ENCODE results near the gene GLP2R.
A peak's percentile ranks its signal among the peaks of the same experiment; 100 is the strongest.
"Not testable (repeated sequence)": the region's sequence is repeated elsewhere in the genome, so short reads cannot be mapped to it uniquely, and the experiment has no call there.

Gene GLP2R

GRCh38 chr17:9899280-9900043 is 73.7 kb downstream of the GLP2R start:
- no peak for DNase-seq (ENCODE audit: low read depth)

- DNase-seq (ENCODE audit: low read depth), result no peak
Observed at GRCh38 chr17:9900044-9900594, 74.4 kb downstream of the GLP2R start.

DNA sequence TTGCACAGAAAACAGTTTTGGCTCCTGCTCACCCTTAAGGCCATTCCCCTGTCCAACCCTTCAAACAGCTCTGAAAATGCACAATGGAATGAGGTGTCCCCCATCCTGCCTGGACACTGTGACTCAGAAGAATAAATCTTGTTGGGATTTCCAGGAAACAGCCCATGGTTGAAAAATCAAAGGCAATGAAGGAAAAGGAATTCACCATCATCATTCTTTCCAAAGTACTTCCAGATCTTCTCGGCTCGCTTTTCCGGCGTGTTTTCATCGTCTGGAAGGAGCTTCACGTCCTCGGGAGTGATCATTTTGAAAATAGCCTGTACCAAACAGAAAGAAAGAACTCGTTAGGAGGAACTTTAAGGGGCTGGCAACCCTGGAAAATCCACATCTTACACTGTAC is 75.1 kb downstream of the GLP2R start:
- DNase-seq (ENCODE audit: low read depth), result no peak

- no peak for DNase-seq (ENCODE audit: low read depth)
Observed at GRCh38 chr17:9902120-9902519, 76.4 kb downstream of the GLP2R start.

DNA sequence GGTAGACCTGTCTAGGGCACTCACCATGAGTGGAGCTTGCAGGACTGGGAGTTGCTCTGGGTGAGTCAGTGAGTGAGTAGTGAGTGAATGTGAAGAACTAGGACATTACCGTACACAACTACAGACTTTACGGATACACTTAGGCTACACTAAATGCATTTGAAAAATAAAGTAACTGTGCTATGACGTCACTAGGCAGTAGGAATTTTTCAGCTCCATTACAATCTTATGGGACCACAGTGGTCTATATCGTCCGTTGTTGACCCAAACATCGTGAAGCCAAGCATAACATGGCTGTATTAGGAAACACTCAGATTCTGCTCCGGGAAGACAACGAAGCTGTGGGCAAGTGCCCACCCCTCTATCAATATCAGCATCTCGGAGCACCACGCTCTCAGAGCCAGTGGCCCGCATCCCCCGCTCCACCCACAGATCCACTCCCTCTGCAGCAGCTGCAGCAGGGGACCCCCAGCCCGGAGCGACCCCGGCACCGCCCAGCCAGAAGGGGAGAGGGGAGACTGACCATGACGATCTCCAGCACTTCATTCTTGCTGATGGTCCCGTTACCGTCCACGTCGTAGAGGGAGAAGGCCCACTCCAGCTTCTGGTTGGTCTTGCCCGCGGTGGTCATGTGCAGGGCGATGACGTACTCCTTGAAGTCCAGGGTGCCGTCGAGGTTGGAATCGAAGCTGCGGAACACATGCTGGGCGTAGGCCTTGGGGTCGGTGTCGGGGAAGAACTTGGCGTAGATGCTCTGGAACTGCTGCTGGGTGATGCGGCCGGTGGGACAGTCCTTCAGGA is 78.8 kb downstream of the GLP2R start:
- no peak for DNase-seq (ENCODE audit: low read depth)

DNA sequence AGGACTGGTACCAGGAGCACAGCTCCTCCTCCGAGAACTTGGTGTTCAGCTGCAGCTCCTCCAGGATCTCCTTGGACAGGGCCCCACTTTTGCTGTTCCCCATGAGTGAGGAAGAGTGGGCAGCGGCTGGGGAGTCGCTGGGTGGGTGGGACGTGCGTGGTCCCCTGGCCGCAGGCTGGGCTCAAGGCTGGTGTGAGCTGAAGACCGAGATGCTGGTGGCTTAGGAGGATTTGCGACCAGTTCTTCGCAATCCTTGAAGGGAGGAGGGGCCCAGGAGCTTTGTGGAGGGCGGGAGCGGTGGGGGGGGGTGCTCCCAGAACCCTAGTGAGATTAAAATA is 79.3 kb downstream of the GLP2R start, which contains the start of gene RCVRN:
Gene RCVRN (minus strand): TSS at position 194 of the 338 bp plus-strand sequence. CDS start 91 bp downstream, at position 103.
- no peak for DNase-seq (ENCODE audit: low read depth)

DNA sequence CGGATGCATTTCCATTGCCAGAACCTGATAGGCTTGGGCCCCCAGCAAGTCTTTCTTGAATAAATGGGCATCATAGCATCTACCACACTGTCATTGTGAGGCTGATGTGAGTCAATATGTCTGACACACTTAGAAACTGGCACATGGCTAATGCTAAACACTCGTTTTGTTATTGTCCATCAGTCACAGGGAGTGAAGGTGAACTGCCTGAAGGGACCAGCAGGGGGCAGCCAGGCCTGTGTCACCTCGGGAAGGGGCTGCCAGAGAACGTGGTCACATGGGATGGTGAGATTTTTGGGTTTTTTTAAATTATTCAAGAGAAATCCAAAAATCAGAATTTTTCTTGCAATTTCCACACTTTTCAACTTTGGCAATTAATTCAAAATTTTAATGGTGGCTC is 80.2 kb downstream of the GLP2R start:
- peak; percentile 33 for DNase-seq (ENCODE audit: low read depth)

GRCh38 chr17:9906616-9907015 is 80.9 kb downstream of the GLP2R start:
- DNase-seq (ENCODE audit: low read depth), result no peak

DNA sequence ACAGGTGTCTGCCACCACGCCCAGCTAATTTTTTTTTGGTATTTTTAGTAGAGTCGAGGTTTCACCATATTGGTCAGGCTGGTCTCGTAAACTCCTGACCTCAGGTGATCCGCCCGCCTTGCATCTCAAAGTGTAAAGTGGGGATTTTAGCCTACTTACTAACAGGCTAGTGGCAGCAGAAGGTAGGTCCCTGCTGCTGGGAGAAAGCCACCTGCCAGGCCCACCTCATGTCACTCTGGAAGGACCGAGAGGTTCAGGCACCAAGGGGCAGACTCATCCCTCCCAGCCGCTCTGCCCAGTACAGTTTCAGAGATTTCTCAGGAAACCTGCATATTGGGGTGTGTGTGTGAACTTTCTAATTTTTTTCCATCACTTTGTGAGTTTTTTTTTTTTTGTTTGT is 81.4 kb downstream of the GLP2R start:
- DNase-seq (ENCODE audit: low read depth), result no peak

GRCh38 chr17:9907883-9908648 is 82.3 kb downstream of the GLP2R start:
- no peak for DNase-seq (ENCODE audit: low read depth)

DNA sequence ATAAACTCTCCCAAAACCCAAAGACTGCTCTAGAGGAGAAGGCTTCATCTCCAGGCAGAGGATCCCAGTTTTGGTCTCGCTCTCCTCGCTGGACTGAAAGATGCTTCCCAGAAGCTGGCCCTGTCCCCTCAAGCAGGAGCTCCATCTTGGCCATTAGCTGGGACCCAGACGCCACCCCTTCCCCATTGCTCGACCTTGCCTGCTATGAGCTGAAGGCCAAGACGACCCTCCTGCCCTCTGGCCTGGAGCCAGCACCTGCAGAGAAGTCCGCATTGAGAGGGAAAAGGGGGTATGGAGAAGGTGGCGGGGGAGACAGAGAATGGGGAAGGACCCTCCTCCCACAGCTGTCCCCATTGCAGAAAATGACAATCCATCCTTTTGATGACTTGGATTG is 82.9 kb downstream of the GLP2R start:
- no peak for DNase-seq (ENCODE audit: low read depth)

DNA sequence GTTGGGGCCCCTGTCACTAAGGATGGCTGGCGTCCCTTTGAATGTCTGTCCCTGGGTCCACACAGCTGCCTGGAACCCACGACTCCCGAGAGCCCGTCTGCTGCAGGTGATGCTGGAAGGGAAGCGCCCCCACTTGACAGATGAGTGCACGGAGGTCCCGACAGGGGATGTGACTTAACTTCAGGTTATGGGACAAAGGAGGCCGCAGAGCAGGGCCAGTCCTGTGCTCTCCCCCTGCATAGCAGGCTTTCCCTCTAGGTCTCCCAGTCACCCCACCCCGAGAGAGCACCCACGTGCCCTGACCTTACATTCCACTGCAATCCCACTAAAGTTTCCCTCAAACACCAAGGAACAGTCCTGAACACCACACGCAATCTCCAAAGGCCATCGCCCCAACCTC is 85.4 kb downstream of the GLP2R start:
- DNase-seq (ENCODE audit: low read depth), result no peak

GRCh38 chr17:9912121-9913099 is 86.7 kb downstream of the GLP2R start:
- no peak for DNase-seq (ENCODE audit: low read depth)

GRCh38 chr17:9913476-9913875 is 87.8 kb downstream of the GLP2R start:
- DNase-seq (ENCODE audit: low read depth), result no peak

GRCh38 chr17:9916108-9916507 is 90.4 kb downstream of the GLP2R start:
- DNase-seq (ENCODE audit: low read depth), result no peak

GRCh38 chr17:9917131-9917530 is 91.4 kb downstream of the GLP2R start:
- no peak for DNase-seq (ENCODE audit: low read depth)

DNA sequence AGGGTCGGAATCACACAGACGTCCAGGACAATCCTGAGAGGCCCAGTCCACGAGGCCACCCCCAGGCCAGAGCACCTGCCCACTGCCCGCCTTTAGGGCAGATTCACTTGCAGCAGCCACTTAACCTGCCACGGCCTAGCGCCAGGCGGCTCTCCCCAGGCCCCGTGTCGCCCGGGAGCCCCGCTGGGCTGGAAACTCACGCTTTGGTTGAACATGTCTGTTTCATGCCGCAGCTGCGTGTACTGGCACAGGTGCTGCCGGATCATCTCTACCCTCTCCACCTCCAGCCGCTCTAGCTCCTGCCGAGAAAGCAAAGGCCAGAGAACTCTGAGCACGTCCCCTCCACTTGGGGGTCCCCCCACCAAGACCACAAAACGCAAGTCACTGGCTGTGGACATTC is 92.1 kb downstream of the GLP2R start:
- no peak for DNase-seq (ENCODE audit: low read depth)

- no peak for DNase-seq (ENCODE audit: low read depth)
Observed at GRCh38 chr17:9918352-9918751, 92.6 kb downstream of the GLP2R start.

DNA sequence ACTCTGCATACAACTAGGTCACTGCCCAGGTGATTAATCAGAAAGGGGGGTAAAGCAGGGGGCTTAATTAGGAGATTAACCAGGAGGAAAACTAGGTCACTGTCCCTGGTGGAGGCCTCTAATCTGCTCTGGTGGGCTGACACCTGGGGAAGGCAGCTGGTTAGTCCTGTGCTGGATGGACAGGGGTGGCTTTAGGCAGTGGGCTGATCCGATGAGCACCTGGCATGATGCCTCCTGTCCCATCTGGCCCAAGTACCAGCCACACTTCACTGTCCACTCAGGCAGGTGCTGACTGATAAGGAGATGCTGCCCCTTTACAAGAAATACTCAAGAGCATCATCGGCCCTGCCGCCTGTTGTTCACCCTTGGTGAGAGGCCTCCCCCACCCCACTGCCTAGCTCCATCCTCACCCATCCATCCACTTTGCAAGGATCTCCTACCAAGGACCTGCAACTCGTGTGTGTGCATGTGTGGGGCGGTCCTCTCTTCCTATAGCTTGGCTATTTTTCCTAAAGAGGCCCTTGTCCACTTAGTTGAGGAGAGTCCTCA is 93.2 kb downstream of the GLP2R start:
- no peak for DNase-seq (ENCODE audit: low read depth)

- DNase-seq (ENCODE audit: low read depth), result not testable (repeated sequence)
Observed at GRCh38 chr17:9921216-9921615, 95.5 kb downstream of the GLP2R start.
